Endothelial cell of umbilical vein (primary cell): ENCODE results near the gene WDR89. TPM values are rescaled to one million over a fixed set of nuclear protein-coding genes. Genes with fewer than 3 reads are reported as not detected.

Experiments
- BruUV-seq: library from RNA; stranded (reverse); fragments of 400-500 nt; replicated peaks from 2 replicates; lab custom pipeline; 2021; lab: Mats Ljungman, UMichigan
- CTCF ChIA-PET: fragments of 300-600, 350-600 bp; sonication (Branson Sonifier 250); formaldehyde crosslinking; loops from one replicate; lab custom pipeline; 2021; ENCODE audit warnings: antibody characterized with exemption, inconsistent platforms; lab: Charles Lee
- POLR2A ChIA-PET: fragments of 300-600, 350-600 bp; sonication (Branson Sonifier 250); formaldehyde crosslinking; loops from one replicate; lab custom pipeline; 2021; ENCODE audit warnings: antibody characterized with exemption, inconsistent platforms; lab: Charles Lee
- DNase-seq: peaks from one replicate; pipeline ENCODE4 v3.0.0-alpha.2; 2011; ENCODE audit warnings: low read depth, low spot score
- FAIRE-seq: peaks from 2 replicates; lab custom pipeline; 2011; peaks lifted over from hg19 to GRCh38; lab: Jason Lieb, UNC
- H2AFZ ChIP-seq: 2 replicates; pipeline ENCODE4 v1.6.0; 2012; ENCODE audit warnings: low read depth, low read length, control low read depth, inconsistent platforms
- H3K27ac ChIP-seq: 2 replicates; pipeline ENCODE4 v1.5.1; 2011; ENCODE audit warnings: low read depth, mild to moderate bottlenecking, control low read depth, low read length, moderate library complexity; ENCODE audit not compliant: insufficient read depth
- H3K27me3 ChIP-seq, 2 experiments: 2 replicates each; pipeline versions ENCODE4 v1.6.0 to v1.6.1; 2011; ENCODE audit warnings: low read length in 2 of 2, mixed read lengths in 1 of 2; ENCODE audit not compliant: control insufficient read depth in 2 of 2, insufficient read depth in 2 of 2
- H3K36me3 ChIP-seq, 2 experiments: 2 replicates in 1 of 2; 3 replicates in 1 of 2; pipeline ENCODE4 v1.5.1; 2011; ENCODE audit warnings: low read length in 2 of 2, mild to moderate bottlenecking in 1 of 2, moderate library complexity in 1 of 2; ENCODE audit not compliant: control insufficient read depth in 2 of 2, insufficient read depth in 2 of 2; ENCODE audit errors: extremely low read depth in 1 of 2
- H3K4me1 ChIP-seq: 3 replicates; pipeline ENCODE4 v1.5.1; 2011; ENCODE audit warnings: mild to moderate bottlenecking, low read length; ENCODE audit not compliant: control insufficient read depth, insufficient read depth; ENCODE audit errors: extremely low read depth
- H3K4me2 ChIP-seq: 2 replicates; pipeline ENCODE4 v1.6.1; 2011; ENCODE audit warnings: low read length, control low read depth, mixed read lengths; ENCODE audit not compliant: insufficient read depth
- H3K4me3 ChIP-seq, 3 experiments: fragments of 200-600 bp in 1 of 3; sonication (generic), shearing (Covaris generic) in 1 of 3; replicated peaks in 1 of 3; 2 replicates each; pipeline ENCODE4 v1.5.1; 2011 to 2016; ENCODE audit warnings: control low read depth in 3 of 3, low read length in 3 of 3, mild to moderate bottlenecking in 2 of 3, inconsistent platforms in 1 of 3, low read depth in 1 of 3, moderate library complexity in 1 of 3; ENCODE audit not compliant: insufficient read depth in 1 of 3
- H3K79me2 ChIP-seq: 2 replicates; pipeline ENCODE4 v1.6.0; 2012; ENCODE audit warnings: low read length, inconsistent platforms; ENCODE audit not compliant: control insufficient read depth, insufficient read depth
- H3K9ac ChIP-seq: replicated peaks from 2 replicates; pipeline ENCODE3; 2011; ENCODE audit warnings: low read length, control low read depth; ENCODE audit not compliant: insufficient read depth; ENCODE audit errors: extremely low read depth
- H3K9me1 ChIP-seq: replicated peaks from 3 replicates; pipeline ENCODE4 v1.6.0; 2011; ENCODE audit warnings: mild to moderate bottlenecking, low read length; ENCODE audit not compliant: control insufficient read depth, insufficient read depth; ENCODE audit errors: extremely low read depth
- H3K9me3 ChIP-seq: replicated peaks from 2 replicates; pipeline ENCODE4 v1.5.1; 2012; ENCODE audit warnings: low read length, inconsistent platforms; ENCODE audit not compliant: control insufficient read depth, insufficient read depth
- H4K20me1 ChIP-seq: replicated peaks from 2 replicates; pipeline ENCODE3; 2011; ENCODE audit warnings: mild to moderate bottlenecking, low read length; ENCODE audit not compliant: control insufficient read depth, insufficient read depth; ENCODE audit errors: extremely low read depth
- EZH2 ChIP-seq: IDR thresholded peaks from 2 replicates; pipeline ENCODE4 v1.6.1; 2012; ENCODE audit warnings: borderline replicate concordance, low read depth, mild to moderate bottlenecking, moderate library complexity, low read length, inconsistent platforms; ENCODE audit not compliant: severe bottlenecking
- FOS ChIP-seq: IDR thresholded peaks from 2 replicates; pipeline ENCODE4 v1.6.1; 2011; ENCODE audit warnings: mild to moderate bottlenecking, low read length, moderate library complexity, borderline replicate concordance; ENCODE audit not compliant: insufficient read depth
- GATA2 ChIP-seq: IDR thresholded peaks from 2 replicates; pipeline ENCODE4 v1.7.0; 2011; ENCODE audit warnings: low read depth, mild to moderate bottlenecking, moderate library complexity, mixed read lengths, low read length; ENCODE audit not compliant: insufficient read length, insufficient read depth
- JUN ChIP-seq: IDR thresholded peaks from 2 replicates; pipeline ENCODE4 v1.6.1; 2011; ENCODE audit warnings: borderline replicate concordance, low read depth; ENCODE audit not compliant: insufficient read length, insufficient read depth
- MYC ChIP-seq: IDR thresholded peaks from one replicate; pipeline ENCODE4 v1.6.1; 2011; ENCODE audit warnings: mild to moderate bottlenecking, low read depth, low read length
- POLR2A ChIP-seq: IDR thresholded peaks from 2 replicates; pipeline ENCODE4 v1.6.1; 2012; ENCODE audit warnings: low read depth, mild to moderate bottlenecking, control low read depth, low read length
- POLR2AphosphoS5 ChIP-seq: IDR thresholded peaks from 2 replicates; pipeline ENCODE4 v1.6.1; 2012; ENCODE audit warnings: low read depth, mild to moderate bottlenecking, control low read depth, low read length, moderate library complexity; ENCODE audit not compliant: insufficient read depth
- dilution Hi-C: fragments of 300-500 bp; cut with MboI; formaldehyde crosslinking; loops from one replicate; pipeline ENCODE4 v1.15.0; 2019; ENCODE audit warnings: low sequenced_read_pairs; ENCODE audit not compliant: extremely low pct_ligation_motif_present
- intact Hi-C: fragments of 100-400 bp; cut with micrococcal nuclease; formaldehyde crosslinking; loops from one replicate; pipeline ENCODE4 v1.10.0; 2022
- polyA plus RNA-seq, 4 experiments: library from polyadenylated mRNA; depleted of rRNA in 3 of 4; stranded (reverse) in 3 of 4; unstranded in 1 of 4; fragments of >200 nt; gene quantifications; 2 replicates each; pipeline versions ENCODE4 v1.2.1 to v1.2.3, GENCODE V29; 2011 to 2012; ENCODE audit warnings: missing spikeins in 1 of 4
- total RNA-seq: library from RNA; stranded (reverse); gene quantifications from 2 replicates; pipeline ENCODE4 v1.2.3, GENCODE V29; 2021
- TF ChIP-seq, protein P1 (sequence below): IDR thresholded peaks from 2 replicates; pipeline ENCODE4 v1.6.1; 2011; ENCODE audit not compliant: insufficient read depth, insufficient read length
- TF ChIP-seq, protein P2 (sequence below), 2 donors: IDR thresholded peaks; 1 replicate in 1 of 2; 2 replicates in 1 of 2; pipeline ENCODE4 v1.5.1; 2011; ENCODE audit warnings: low read length in 2 of 2, mild to moderate bottlenecking in 2 of 2, moderate library complexity in 2 of 2, control low read depth in 1 of 2, inconsistent platforms in 1 of 2, low read depth in 1 of 2; ENCODE audit not compliant: insufficient read depth in 1 of 2; ENCODE audit errors: extremely low read depth in 1 of 2

WDR89 gene
- total and polyA plus RNA-seq, 2 donors (not counting 3 experiments of a cell fraction or from before 2014, with no cell fraction given): 3.5 to 10.7 TPM

DNA sequence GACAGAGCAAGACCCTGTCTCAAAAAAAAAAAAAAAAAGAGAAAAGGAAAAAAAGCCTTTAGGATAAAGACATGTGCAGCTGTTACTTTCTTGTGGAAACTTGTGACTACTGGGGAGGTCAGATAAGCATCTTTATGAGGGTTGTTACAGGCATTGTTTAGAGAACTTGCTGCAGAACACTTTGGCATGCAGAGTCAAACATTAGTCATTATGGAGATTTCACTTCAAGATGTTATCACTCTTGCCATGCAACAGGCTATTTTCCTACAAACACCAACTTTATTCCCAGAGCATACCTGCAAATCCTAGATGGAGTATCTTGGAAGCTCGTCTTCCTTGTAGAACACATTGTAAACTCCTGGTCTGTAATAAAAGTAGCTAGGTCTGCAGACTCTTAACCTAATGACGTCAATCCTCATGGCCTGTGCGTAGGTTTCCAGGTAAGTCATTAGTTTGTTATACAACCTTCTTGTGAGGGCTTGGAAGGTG lies 36.3 kb upstream of the WDR89 start:
- TF ChIP-seq POLR2AphosphoS5: peak; percentile 76
- peak; percentile 99 for TF ChIP-seq GATA2
- peak; percentile 55 for TF ChIP-seq FOS
- TF ChIP-seq MYC: no peak
- peak; percentile 87 for TF ChIP-seq JUN
- Histone ChIP-seq H3K4me3 (no peak overlapping the region), H4K20me1 (no peaks in the 10 kb centered on the region), H3K27ac (peak overlapping the region; percentile 43), H3K4me1 (peaks cover 10% of the 10 kb centered on the region), H2AFZ (no peak overlapping the region), H3K36me3 (no peaks in the 10 kb centered on the region), H3K27me3 (no peaks in the 10 kb centered on the region), H3K9ac (no peak overlapping the region), H3K79me2 (no peaks in the 10 kb centered on the region), H3K4me2 (peak overlapping the region; percentile 39), H3K9me1 (no peaks in the 10 kb centered on the region), H3K9me3 (no peaks in the 10 kb centered on the region)
- intact Hi-C loops (loop anchor here (1.0 to 5.0 kb wide), 3 partner anchors 34 to 63 kb away; partner anchors contain the start of gene WDR89), dilution Hi-C loops (no loop called here)
- FAIRE-seq (peak; percentile 94), DNase-seq (peak; percentile 94)
- ChIA-PET CTCF (interaction anchor here (1.0 to 2.0 kb wide), 4 partner anchors 12 to 92 kb away, joined by 3 to 6 read pairs (median 4); no protein-coding TSS in a partner anchor), POLR2A (interaction anchor here (0.6 kb wide), 1 partner anchor 600 kb away, joined by 3 read pairs; no protein-coding TSS in a partner anchor)
- BruUV-seq: no TSS peak

DNA sequence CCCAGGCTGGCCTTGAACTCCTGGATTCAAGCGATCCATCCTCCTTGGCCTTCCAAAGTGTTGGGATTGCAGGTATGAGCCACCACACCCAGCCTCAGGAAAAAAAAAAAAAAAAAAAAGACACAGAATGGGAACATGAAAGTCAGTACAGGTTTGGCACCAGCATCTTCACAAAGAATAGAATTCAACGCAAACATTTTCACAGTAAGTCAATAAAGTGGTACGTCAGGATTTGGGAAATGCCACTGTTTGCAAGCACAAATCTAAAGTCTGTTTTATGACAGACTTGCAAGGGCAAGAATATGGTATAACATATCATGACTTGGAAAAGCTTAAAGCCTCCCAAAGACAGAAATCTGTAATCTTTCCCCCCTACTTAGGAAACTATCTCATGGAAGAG lies 34.9 kb upstream of the WDR89 start:
- no peaks in the 10 kb centered on the region for H3K9me1 ChIP-seq
- H3K27ac ChIP-seq: no peak overlapping the region
- DNase-seq (no peak), FAIRE-seq (no peak)
- no peaks in the 10 kb centered on the region for H3K9me3 ChIP-seq
- no peak overlapping the region for H3K4me2 ChIP-seq
- no peak overlapping the region for H2AFZ ChIP-seq
- no peak overlapping the region for H3K4me3 ChIP-seq
- H3K79me2 ChIP-seq: no peaks in the 10 kb centered on the region
- H4K20me1 ChIP-seq: no peaks in the 10 kb centered on the region
- BruUV-seq: no TSS peak
- H3K27me3 ChIP-seq: no peaks in the 10 kb centered on the region
- intact Hi-C loops: loop anchor here (1.0 to 5.0 kb wide), 2 partner anchors 35 to 36 kb away; partner anchors contain the start of gene WDR89
- TF ChIP-seq MYC (no peak), EZH2 (no peak), POLR2A (no peak), JUN (no peak), POLR2AphosphoS5 (no peak), GATA2 (no peak), FOS (no peak)
- TF ChIP-seq, protein P1, sequence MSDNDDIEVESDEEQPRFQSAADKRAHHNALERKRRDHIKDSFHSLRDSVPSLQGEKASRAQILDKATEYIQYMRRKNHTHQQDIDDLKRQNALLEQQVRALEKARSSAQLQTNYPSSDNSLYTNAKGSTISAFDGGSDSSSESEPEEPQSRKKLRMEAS: no peak
- TF ChIP-seq, protein P2, sequence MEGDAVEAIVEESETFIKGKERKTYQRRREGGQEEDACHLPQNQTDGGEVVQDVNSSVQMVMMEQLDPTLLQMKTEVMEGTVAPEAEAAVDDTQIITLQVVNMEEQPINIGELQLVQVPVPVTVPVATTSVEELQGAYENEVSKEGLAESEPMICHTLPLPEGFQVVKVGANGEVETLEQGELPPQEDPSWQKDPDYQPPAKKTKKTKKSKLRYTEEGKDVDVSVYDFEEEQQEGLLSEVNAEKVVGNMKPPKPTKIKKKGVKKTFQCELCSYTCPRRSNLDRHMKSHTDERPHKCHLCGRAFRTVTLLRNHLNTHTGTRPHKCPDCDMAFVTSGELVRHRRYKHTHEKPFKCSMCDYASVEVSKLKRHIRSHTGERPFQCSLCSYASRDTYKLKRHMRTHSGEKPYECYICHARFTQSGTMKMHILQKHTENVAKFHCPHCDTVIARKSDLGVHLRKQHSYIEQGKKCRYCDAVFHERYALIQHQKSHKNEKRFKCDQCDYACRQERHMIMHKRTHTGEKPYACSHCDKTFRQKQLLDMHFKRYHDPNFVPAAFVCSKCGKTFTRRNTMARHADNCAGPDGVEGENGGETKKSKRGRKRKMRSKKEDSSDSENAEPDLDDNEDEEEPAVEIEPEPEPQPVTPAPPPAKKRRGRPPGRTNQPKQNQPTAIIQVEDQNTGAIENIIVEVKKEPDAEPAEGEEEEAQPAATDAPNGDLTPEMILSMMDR (IDR thresholded peaks at IDR 0.05; ENCODE audit: extremely low read depth in 1 of 2, insufficient read depth in 1 of 2, low read depth in 1 of 2, low read length in 2 of 2): no peak
- peaks cover 10% of the 10 kb centered on the region for H3K4me1 ChIP-seq
- dilution Hi-C loops: no loop called here
- ChIA-PET CTCF (no interaction called here), POLR2A (no interaction called here)
- no peaks in the 10 kb centered on the region for H3K36me3 ChIP-seq
- H3K9ac ChIP-seq: no peak overlapping the region
